GM19035 (cell line): ENCODE results near the gene NDUFAF2.
"Not testable (repeated sequence)": the region's sequence is repeated elsewhere in the genome, so short reads cannot be mapped to it uniquely, and the experiment has no call there.

Experiments
- ATAC-seq: cut with Tn5 transposase; IDR thresholded peaks from one replicate; pipeline ENCODE4 v1.9.1; 2021; ENCODE audit not compliant: unreplicated experiment

NDUFAF2 gene

GRCh38 chr5:60992871-60993270 lies 47.9 kb downstream of the NDUFAF2 start:
- ATAC-seq = no peak

GRCh38 chr5:60993425-60993824 lies 48.4 kb downstream of the NDUFAF2 start:
- no peak for ATAC-seq

- no peak for ATAC-seq
Measured at GRCh38 chr5:60993875-60994571, 49.0 kb downstream of the NDUFAF2 start.

DNA sequence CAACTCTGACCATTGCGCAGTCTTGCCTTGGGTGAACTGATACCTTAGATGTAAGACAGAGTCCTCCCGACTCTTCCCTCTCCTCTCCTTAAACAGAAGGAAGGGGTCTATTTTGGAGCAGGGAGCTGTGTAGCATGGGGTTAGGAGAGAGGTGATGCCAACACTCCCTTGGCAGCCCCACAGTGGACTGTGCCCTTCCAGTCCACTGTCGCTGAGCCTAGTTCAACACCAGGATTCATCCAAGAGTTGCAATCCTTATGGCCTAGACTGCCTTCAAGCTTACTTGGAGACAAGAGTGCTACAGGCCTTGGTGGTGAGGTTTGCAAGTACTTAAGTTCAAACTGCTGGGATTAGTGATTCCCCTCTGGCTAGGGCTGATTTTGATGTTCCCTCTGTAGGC lies 51.4 kb downstream of the NDUFAF2 start:
- ATAC-seq = no peak

DNA sequence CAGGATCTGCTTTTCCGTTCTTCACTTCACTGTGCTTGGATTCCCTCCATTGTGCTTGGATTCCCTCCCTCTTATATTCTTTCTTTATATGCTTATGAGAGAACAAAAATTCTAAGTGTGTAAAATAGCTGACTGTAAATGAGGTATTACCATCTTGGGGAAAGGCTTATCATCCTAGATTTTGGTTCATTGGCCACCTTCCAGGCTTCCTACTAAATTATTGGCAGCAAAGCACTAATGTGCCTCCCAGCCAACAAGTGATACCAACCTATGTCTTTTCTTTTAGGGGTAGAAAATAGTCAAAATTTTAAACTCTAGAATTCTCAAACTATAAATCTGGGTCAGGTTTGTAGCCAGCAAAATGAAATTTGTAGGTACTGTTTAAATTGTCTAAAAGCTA lies 52.7 kb downstream of the NDUFAF2 start:
- ATAC-seq = no peak

GRCh38 chr5:61000887-61001286 lies 55.9 kb downstream of the NDUFAF2 start:
- ATAC-seq = no peak

- no peak for ATAC-seq
Measured at GRCh38 chr5:61001647-61002046, 56.6 kb downstream of the NDUFAF2 start.

DNA sequence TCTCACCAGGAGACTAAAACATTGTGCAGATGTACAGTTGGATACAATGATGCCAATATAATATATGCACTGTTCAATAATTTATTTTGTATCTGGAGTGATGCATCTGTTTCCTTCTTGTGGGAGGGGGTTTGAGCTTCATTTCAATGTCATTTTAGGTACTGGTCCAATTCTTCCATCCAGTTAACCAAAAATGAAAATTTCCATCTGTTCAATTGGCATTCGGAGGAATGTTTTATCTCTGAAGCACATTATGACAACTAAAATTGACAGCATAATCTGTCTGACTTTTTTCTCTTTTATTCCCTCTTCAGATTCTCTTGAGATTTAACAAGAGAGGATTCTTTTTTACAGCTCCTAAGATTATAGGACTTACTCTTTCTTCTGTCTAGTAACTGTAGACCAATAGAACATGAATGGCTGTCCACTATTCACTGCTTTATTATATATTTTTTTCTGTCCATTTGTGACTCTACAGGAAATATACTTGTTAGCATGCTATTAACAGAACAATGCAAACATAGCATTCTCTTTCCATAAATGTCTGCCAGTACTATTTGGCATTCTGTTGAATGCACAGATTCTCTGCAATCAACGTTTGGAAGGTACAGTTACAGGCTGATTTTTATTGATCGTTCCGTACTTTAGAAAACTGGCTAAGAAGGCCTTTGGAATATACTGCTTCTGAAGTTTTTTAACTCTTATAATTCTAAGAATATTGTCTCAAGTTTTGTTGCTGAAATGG lies 57.8 kb downstream of the NDUFAF2 start:
- no peak for ATAC-seq

DNA sequence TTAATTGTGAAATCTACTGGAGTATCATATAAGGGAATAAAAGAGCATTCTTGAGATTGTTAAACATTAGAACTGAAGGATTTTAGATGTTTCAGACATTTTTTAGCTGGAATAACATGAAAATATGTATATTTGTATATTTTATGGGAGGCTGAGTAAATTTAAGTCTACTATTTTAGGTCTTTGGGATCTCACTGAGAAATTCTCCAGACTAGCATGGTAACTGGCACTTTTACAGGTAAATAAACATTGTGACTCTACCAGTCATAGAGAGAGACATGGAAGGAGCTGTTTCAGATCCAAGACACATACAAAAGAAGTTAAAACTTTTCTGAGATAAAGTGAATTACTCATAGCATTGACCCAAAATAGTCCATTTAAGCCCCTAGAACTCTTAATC lies 59.4 kb downstream of the NDUFAF2 start:
- ATAC-seq = no peak

DNA sequence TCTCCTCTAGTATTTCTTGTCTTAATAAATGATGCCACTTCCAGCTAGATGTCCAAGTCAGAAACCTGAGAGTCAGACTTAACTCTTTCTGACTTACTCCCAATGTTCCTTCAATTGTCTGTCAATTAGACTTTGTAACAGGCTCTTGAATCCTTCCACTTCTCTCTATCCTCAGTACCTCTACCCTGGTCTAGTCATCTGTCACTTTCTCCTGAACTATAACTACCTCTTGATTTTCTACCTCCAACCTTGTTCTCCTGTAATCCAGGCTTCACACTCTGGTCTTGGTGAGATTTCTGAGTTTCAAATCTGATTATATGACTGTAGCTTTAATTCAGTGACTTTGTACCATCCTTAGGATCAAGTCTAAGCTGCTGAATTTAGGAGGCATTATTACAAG lies 64.9 kb downstream of the NDUFAF2 start:
- ATAC-seq = no peak

DNA sequence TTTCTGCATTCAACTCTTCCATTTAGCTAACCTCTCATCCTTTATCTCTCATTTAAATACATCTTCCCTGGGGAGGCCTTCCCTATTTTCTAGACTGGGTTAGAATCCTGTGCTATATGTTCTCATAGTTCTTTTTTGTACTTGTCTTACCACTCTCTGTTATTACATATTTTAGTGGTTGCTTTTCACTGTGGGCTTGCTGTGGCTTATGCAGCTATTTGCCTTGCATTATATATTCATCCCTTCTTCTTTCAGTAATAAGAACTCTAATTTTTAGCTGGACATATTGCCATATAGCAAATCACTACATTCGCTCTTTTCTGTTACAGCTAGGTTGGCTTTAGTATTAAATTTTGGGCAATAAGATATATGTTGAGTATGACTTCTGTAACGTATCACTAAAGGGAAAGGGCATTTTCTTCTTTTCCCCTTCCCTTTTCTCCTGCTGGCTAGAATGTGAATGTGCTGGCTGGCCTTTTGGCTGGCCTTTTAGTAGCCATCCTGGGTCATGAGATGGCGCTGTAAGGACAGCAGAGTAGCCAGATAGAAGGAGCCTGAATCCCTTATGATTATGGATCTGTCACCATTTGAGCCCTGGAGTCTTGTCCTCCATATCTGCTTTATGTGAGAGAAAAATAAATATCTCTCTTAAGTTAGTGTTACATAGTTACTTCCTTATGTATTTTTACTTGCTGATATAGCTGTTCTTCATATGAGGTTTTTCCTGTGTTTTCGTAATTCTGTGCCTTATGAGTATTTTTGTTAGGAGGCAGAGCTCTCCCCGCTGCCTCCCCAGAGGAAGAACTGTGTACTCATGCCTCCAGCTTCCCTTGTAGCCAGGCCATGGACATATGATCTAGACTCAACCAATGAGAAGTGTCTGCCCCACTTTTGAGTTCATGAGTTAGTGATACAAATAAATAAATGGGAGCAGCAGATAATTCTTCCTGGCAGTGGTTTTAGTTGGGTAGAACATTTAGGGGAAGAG lies 65.8 kb downstream of the NDUFAF2 start:
- no peak for ATAC-seq

GRCh38 chr5:61018062-61018461 lies 73.1 kb downstream of the NDUFAF2 start:
- no peak for ATAC-seq

- ATAC-seq = no peak
Measured at GRCh38 chr5:61019642-61020041, 74.6 kb downstream of the NDUFAF2 start.

DNA sequence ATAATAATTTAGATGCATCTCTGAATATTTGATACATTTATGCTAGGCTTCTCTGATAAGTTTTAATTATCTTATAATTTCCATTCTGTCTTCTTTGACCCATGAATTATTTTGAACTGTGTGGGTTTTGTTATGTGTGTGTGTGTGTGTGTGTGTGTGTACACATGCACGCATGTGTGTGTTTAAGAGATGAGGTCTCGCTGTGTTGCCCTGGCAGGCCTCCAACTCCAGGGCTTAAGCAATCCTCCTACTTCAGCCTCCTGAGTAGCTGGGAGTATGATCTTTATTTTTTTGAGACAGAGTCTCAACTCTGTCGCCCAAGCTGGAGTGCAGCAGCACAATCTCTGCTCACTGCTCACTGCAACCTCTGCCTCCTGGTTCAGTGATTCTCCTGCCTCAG lies 75.4 kb downstream of the NDUFAF2 start:
- ATAC-seq = no peak

- no peak for ATAC-seq
Measured at GRCh38 chr5:61023131-61023530, 78.1 kb downstream of the NDUFAF2 start.

DNA sequence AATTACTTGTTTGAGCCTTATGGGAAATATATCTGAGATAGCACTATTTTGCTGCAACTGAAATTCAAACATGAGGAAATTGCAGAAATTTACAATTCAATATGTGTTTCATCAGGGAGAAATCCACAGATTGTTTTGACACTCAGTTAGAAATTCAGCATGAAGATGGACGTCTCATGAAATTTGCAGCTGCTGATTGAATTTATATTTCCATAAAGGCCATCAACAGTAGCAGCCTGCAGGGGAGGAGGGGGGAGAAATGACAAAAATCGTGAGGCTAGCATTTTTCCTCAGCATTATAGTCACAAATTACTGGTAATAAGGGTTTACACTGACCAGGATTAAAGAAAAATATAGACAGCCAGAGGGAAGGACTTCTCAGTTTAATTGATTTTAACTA lies 81.0 kb downstream of the NDUFAF2 start:
- no peak for ATAC-seq

DNA sequence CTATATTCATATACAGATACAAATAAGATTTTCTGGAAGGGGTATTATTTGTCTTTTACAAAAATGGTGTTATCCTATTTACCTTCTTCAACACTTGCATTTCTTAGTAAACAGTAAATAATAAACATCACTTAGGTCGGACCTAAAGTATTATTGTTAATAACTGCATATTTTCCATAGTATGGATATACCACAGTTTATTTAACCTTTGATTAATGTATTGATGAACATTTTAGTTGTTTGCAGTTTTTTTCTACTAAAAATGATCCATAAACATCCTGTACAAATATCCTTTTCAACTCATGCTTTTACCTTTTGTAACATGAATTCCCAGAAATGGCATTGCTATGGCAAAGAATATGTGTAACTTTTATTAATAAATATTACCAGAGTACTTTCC lies 83.4 kb downstream of the NDUFAF2 start:
- no peak for ATAC-seq

- ATAC-seq = no peak
Measured at GRCh38 chr5:61029456-61030162, 84.6 kb downstream of the NDUFAF2 start.

- ATAC-seq = no peak
Measured at GRCh38 chr5:61030163-61030482, 85.1 kb downstream of the NDUFAF2 start.

DNA sequence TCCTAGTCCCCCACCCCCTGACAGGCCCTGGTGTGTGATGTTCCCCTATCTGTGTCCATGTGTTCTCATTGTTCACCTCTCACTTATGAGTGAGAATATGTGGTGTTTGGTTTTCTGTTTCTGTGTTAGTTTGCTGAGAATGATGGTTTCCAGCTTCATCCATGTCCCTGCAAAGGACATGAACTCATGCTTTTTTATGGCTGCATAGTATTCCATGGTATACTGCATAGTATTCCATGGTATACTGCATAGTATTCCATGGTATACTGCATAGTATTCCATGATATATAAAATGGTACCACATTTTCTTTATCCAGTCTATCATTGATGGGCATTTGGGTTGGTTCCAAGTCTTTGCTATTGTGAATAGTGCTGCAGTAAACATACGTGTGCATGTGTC lies 86.3 kb downstream of the NDUFAF2 start:
- ATAC-seq = not testable (repeated sequence)

DNA sequence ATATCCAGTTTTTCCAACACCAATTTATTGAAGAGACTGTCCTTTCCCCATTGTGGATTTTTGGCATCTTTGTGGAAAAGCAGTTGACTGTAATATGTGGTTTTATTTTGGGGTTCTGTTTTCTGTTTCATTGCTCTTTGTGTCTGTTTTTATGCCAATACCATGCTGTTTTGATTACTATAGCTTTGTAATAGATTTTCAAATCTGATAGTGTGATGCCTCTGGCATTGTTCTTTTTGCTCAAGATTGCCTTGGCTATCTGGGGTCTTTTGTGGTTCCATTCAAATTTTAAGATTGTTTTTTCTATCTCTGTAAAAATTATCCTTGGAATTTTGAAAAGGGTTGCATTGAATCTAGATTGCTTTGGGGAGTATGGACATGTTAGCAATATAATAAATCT lies 99.5 kb downstream of the NDUFAF2 start:
- ATAC-seq = no peak
